K562 (cell line): Measurements from ENCODE around the gene KCNK4. TPM values are rescaled to one million over a fixed set of nuclear protein-coding genes. Genes with fewer than 3 reads are reported as not detected.

Experiments used
- ATF4 ChIP-seq: fragments of 450-650 bp; formaldehyde crosslinking; IDR thresholded peaks from 2 replicates; pipeline ENCODE4 v1.4.0; 2022; ENCODE audit warnings: mild to moderate bottlenecking, moderate library complexity
- FOXA1 ChIP-seq: fragments of 450-650 bp; IDR thresholded peaks from 2 replicates; pipeline ENCODE4 v1.6.1; 2016; ENCODE audit warnings: mild to moderate bottlenecking, borderline replicate concordance
- FOXJ2 ChIP-seq: fragments of 200-800 bp; sonication (Bioruptor generic); IDR thresholded peaks from 2 replicates; pipeline ENCODE4 v1.6.1; 2016; ENCODE audit warnings: missing genetic modification characterization, missing compliant biosample characterization
- HNRNPK ChIP-seq: fragments of 200-400 bp; formaldehyde crosslinking; IDR thresholded peaks from one replicate; pipeline ENCODE4 v1.6.1; 2018; ENCODE audit warnings: mild to moderate bottlenecking, low read depth, low read length; ENCODE audit not compliant: poor library complexity, severe bottlenecking
- KAT2B ChIP-seq: IDR thresholded peaks from one replicate; pipeline ENCODE4 v1.6.1; 2012; ENCODE audit warnings: low read depth, mild to moderate bottlenecking, control low read depth, inconsistent platforms, low read length, moderate library complexity
- NFIC ChIP-seq: fragments of 450-650 bp; IDR thresholded peaks from 2 replicates; pipeline ENCODE4 v1.6.1; 2017; ENCODE audit warnings: mild to moderate bottlenecking, inconsistent platforms
- NR2C2 ChIP-seq, 2 experiments: fragments of 200-800 bp in 1 of 2; sonication (Bioruptor generic) in 1 of 2; sonication (generic) in 1 of 2; formaldehyde crosslinking in 1 of 2; IDR thresholded peaks; 2 replicates each; pipeline versions ENCODE4 v1.6.1 to v1.8.0; 2016 to 2022; ENCODE audit warnings: mild to moderate bottlenecking in 1 of 2, missing compliant biosample characterization in 1 of 2, missing genetic modification characterization in 1 of 2, missing genetic modification reagents in 1 of 2
- POLR2AphosphoS5 ChIP-seq: IDR thresholded peaks from 2 replicates; pipeline ENCODE4 v1.6.1; 2011; ENCODE audit warnings: mild to moderate bottlenecking, low read depth, low read length, moderate library complexity; ENCODE audit not compliant: control insufficient read depth, insufficient read depth
- SMARCB1 ChIP-seq: IDR thresholded peaks from 2 replicates; pipeline ENCODE4 v1.6.1; 2011; ENCODE audit warnings: improper control_type of control experiment, low read depth; ENCODE audit not compliant: insufficient read length
- ZNF133 ChIP-seq: fragments of 250-450 bp; sonication (Bioruptor Pico); IDR thresholded peaks from 2 replicates; pipeline ENCODE4 v1.4.0; 2020; ENCODE audit warnings: mild to moderate bottlenecking
- ZNF184 ChIP-seq: sonication (generic); formaldehyde crosslinking; IDR thresholded peaks from 2 replicates; pipeline ENCODE4 v1.5.0; 2020; ENCODE audit warnings: missing genetic modification reagents
- ZNF316 ChIP-seq: fragments of 450-650 bp; IDR thresholded peaks from 2 replicates; pipeline ENCODE4 v1.6.1; 2016
- ZNF77 ChIP-seq: fragments of 250-450 bp; sonication (Bioruptor Pico); IDR thresholded peaks from 2 replicates; pipeline ENCODE4 v1.5.0; 2020
- polyA plus RNA-seq, 8 experiments: library from polyadenylated mRNA; depleted of rRNA in 4 of 8; stranded (reverse) in 5 of 8; unstranded in 3 of 8; fragments of >200 nt; fragmentation: Nextera tagmentation in 2 of 8; fragmentation: Illumina TruSeq in 1 of 8; extraction: Ambion mirVana in 2 of 8; extraction: Trizol in 1 of 8; gene quantifications; 2 replicates each; pipeline versions ENCODE4 v1.2.1 to v1.2.3, GENCODE V29; 2011 to 2014; ENCODE audit warnings: inconsistent platforms in 1 of 8, missing spikeins in 1 of 8
- total RNA-seq, 7 experiments: library from RNA; depleted of rRNA in 6 of 7; stranded (reverse); fragments of >200 nt in 6 of 7; fragmentation: Illumina TruSeq in 2 of 7; extraction: Trizol in 2 of 7; gene quantifications; 2 replicates each; pipeline versions ENCODE4 v1.2.1 to v1.2.3, GENCODE V29; 2011 to 2021; ENCODE audit warnings: low replicate concordance in 1 of 7
- TF ChIP-seq, protein P1 (sequence below): fragments of 200-800 bp; sonication (Bioruptor generic); IDR thresholded peaks from 2 replicates; pipeline ENCODE4 v1.6.1; 2017; ENCODE audit warnings: missing genetic modification characterization, missing compliant biosample characterization
- TF ChIP-seq, protein P2 (sequence below): sonication (generic); formaldehyde crosslinking; IDR thresholded peaks from 2 replicates; pipeline ENCODE4 v1.8.0; 2022; ENCODE audit warnings: mild to moderate bottlenecking, missing genetic modification reagents
- TF ChIP-seq, protein P3 (sequence below): fragments of 250-450 bp; sonication (Bioruptor Pico); IDR thresholded peaks from 2 replicates; pipeline ENCODE4 v1.8.0; 2021; ENCODE audit warnings: borderline replicate concordance, mild to moderate bottlenecking, moderate library complexity; ENCODE audit not compliant: poor library complexity, severe bottlenecking
- TF ChIP-seq, protein P4 (sequence below): fragments of 250-450 bp; sonication (Bioruptor Pico); IDR thresholded peaks from 2 replicates; pipeline ENCODE4 v1.4.0; 2020; ENCODE audit warnings: mild to moderate bottlenecking, moderate library complexity, borderline replicate concordance

The KCNK4 gene
- total and polyA plus RNA-seq, 9 of the 15 experiments (the other 6 are each of a cell fraction or from before 2014, with no cell fraction given): not detected

DNA sequence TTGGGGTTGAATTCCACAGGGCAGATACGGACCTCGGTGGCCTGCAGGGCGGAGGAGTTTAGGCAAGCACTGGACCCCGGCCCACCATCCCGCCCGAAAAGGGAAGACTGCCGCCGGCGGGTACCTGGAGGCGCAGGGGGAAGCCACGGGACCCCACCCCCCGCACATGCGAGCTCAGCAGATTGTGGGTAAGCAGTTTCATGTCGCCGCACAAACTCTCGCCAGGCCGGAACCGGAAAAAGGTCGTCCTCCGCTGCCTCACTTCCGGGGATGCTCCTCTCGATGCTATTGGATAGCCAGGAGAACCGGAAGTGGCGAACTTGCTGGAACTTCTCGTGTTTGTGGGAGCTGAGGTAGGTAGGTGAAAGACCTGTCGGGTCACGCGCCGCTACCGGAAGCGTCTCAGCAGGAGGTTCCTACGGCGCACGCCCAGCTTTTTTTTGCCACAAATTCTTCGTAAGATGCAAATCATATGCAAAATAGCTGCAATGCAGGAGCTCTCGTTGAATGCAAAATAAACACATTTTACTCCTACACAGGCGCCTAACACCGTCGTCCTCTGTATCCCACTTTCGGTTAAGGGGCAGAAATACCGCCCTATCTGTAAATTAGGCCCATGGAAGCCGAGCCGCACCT, 26.3 kb downstream of the KCNK4 start, which contains the start of gene TRMT112 (continued):
- TF ChIP-seq ATF4 (no peak), FOXJ2 (tag) (no peak), POLR2AphosphoS5 (peak; percentile 52; the same call in 1 of the 2 replicates), SMARCB1 (no peak), NFIC (peak; percentile 71; the same call in 1 of the 2 replicates), ZNF77 (CRISPR knock-in tag) (0 out of 2 replicates have a peak, but pooled peaks have one; percentile 54), ZNF133 (CRISPR knock-in tag) (no peak), NR2C2 (CRISPR knock-in tag; IDR thresholded peaks at IDR 0.05) (no peak; the same call in 1 of the 2 replicates), NR2C2 (tag; IDR thresholded peaks at IDR 0.05) (peak; percentile 88), FOXA1 (no peak), HNRNPK (no peak), ZNF316 (peak; percentile 97), ZNF184 (no peak), KAT2B (no peak)
- TF ChIP-seq, protein P1, sequence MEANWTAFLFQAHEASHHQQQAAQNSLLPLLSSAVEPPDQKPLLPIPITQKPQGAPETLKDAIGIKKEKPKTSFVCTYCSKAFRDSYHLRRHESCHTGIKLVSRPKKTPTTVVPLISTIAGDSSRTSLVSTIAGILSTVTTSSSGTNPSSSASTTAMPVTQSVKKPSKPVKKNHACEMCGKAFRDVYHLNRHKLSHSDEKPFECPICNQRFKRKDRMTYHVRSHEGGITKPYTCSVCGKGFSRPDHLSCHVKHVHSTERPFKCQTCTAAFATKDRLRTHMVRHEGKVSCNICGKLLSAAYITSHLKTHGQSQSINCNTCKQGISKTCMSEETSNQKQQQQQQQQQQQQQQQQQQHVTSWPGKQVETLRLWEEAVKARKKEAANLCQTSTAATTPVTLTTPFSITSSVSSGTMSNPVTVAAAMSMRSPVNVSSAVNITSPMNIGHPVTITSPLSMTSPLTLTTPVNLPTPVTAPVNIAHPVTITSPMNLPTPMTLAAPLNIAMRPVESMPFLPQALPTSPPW (CRISPR knock-in tag): peak; percentile 47; the same call in 1 of the 2 replicates
- TF ChIP-seq, protein P2, sequence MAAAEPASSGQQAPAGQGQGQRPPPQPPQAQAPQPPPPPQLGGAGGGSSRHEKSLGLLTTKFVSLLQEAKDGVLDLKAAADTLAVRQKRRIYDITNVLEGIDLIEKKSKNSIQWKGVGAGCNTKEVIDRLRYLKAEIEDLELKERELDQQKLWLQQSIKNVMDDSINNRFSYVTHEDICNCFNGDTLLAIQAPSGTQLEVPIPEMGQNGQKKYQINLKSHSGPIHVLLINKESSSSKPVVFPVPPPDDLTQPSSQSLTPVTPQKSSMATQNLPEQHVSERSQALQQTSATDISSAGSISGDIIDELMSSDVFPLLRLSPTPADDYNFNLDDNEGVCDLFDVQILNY (CRISPR knock-in tag): no peak
- TF ChIP-seq, protein P3, sequence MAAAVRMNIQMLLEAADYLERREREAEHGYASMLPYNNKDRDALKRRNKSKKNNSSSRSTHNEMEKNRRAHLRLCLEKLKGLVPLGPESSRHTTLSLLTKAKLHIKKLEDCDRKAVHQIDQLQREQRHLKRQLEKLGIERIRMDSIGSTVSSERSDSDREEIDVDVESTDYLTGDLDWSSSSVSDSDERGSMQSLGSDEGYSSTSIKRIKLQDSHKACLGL: no peak
- TF ChIP-seq, protein P4, sequence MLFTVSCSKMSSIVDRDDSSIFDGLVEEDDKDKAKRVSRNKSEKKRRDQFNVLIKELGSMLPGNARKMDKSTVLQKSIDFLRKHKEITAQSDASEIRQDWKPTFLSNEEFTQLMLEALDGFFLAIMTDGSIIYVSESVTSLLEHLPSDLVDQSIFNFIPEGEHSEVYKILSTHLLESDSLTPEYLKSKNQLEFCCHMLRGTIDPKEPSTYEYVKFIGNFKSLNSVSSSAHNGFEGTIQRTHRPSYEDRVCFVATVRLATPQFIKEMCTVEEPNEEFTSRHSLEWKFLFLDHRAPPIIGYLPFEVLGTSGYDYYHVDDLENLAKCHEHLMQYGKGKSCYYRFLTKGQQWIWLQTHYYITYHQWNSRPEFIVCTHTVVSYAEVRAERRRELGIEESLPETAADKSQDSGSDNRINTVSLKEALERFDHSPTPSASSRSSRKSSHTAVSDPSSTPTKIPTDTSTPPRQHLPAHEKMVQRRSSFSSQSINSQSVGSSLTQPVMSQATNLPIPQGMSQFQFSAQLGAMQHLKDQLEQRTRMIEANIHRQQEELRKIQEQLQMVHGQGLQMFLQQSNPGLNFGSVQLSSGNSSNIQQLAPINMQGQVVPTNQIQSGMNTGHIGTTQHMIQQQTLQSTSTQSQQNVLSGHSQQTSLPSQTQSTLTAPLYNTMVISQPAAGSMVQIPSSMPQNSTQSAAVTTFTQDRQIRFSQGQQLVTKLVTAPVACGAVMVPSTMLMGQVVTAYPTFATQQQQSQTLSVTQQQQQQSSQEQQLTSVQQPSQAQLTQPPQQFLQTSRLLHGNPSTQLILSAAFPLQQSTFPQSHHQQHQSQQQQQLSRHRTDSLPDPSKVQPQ (CRISPR knock-in tag): no peak
